IMR-90 (cell line): Measurements from ENCODE around the gene CERK. TPM values are rescaled to one million over a fixed set of nuclear protein-coding genes. Genes with fewer than 3 reads are reported as not detected.

ENCODE experiments used
- ATAC-seq: fragments of 200-7000 bp; cut with Tn5 transposase; 2 replicates; pipeline ENCODE4 v1.9.1; 2020; ENCODE audit warnings: low read depth, mild to moderate bottlenecking, moderate library complexity
- BruUV-seq: library from RNA; stranded (reverse); fragments of 400-500 nt; replicated peaks from 2 replicates; lab custom pipeline; 2021; lab: Mats Ljungman, UMichigan
- CTCF ChIA-PET: fragments of 300-600 bp; formaldehyde crosslinking; extraction: SDS; loops from one replicate; lab custom pipeline; 2021; ENCODE audit warnings: antibody characterized with exemption; lab: Yijun Ruan, JAX
- POLR2A ChIA-PET: fragments of 300-600 bp; sonication (Branson Sonifier 250); formaldehyde crosslinking; loops from one replicate; lab custom pipeline; 2022; ENCODE audit warnings: antibody characterized with exemption; ENCODE audit not compliant: unreplicated experiment; lab: Charles Lee
- DNase-seq: peaks from one replicate; pipeline ENCODE4 v3.0.0; 2013
- H2AFZ ChIP-seq: replicated peaks from 2 replicates; pipeline ENCODE3; 2013; ENCODE audit warnings: low read length, mild to moderate bottlenecking; ENCODE audit not compliant: poor library complexity
- H2AK5ac ChIP-seq: 2 replicates; pipeline ENCODE4 v1.6.1; 2013; ENCODE audit warnings: low read depth, low read length, inconsistent platforms
- H2AK9ac ChIP-seq: replicated peaks from 2 replicates; pipeline ENCODE3; 2013; ENCODE audit warnings: mild to moderate bottlenecking, low read depth, low read length, moderate library complexity; ENCODE audit not compliant: poor library complexity
- H2BK120ac ChIP-seq: 2 replicates; pipeline ENCODE4 v1.6.1; 2013; ENCODE audit warnings: low read depth, low read length, inconsistent platforms
- H2BK15ac ChIP-seq: 3 replicates; pipeline ENCODE4 v1.6.1; 2013; ENCODE audit warnings: low read depth, low read length, inconsistent platforms
- H2BK20ac ChIP-seq: 2 replicates; pipeline ENCODE4 v1.6.1; 2013; ENCODE audit warnings: low read depth, mild to moderate bottlenecking, inconsistent platforms, low read length, moderate library complexity
- H2BK5ac ChIP-seq: 2 replicates; pipeline ENCODE4 v1.6.1; 2013; ENCODE audit warnings: mild to moderate bottlenecking, low read depth, low read length, inconsistent platforms; ENCODE audit not compliant: poor library complexity, severe bottlenecking
- H3K14ac ChIP-seq: replicated peaks from 2 replicates; pipeline ENCODE4 v1.6.1; 2013; ENCODE audit warnings: low read depth, low read length, inconsistent platforms
- H3K18ac ChIP-seq: 2 replicates; pipeline ENCODE4 v1.6.1; 2013; ENCODE audit warnings: low read depth, low read length, control low read depth
- H3K23ac ChIP-seq: 2 replicates; pipeline ENCODE4 v1.6.1; 2013; ENCODE audit warnings: low read depth, low read length, inconsistent platforms
- H3K27ac ChIP-seq: 2 replicates; pipeline ENCODE4 v1.5.1; 2013; ENCODE audit warnings: mild to moderate bottlenecking, control low read depth, low read length; ENCODE audit not compliant: insufficient read depth
- H3K27me3 ChIP-seq: 2 replicates; pipeline ENCODE4 v1.6.1; 2013; ENCODE audit warnings: low read length; ENCODE audit not compliant: control insufficient read depth, insufficient read depth
- H3K36me3 ChIP-seq: 2 replicates; pipeline ENCODE4 v1.6.1; 2013; ENCODE audit warnings: low read length, mixed read lengths; ENCODE audit not compliant: control insufficient read depth, insufficient read depth
- H3K4ac ChIP-seq: 2 replicates; pipeline ENCODE4 v1.6.1; 2013; ENCODE audit warnings: low read depth, low read length, inconsistent platforms
- H3K4me1 ChIP-seq: 2 replicates; pipeline ENCODE4 v1.6.1; 2013; ENCODE audit warnings: low read length, mixed read lengths; ENCODE audit not compliant: control insufficient read depth, insufficient read depth
- H3K4me2 ChIP-seq: 2 replicates; pipeline ENCODE4 v1.6.1; 2013; ENCODE audit warnings: low read depth, mild to moderate bottlenecking, control low read depth, low read length, moderate library complexity
- H3K4me3 ChIP-seq: 2 replicates; pipeline ENCODE4 v1.5.1; 2013; ENCODE audit warnings: low read depth, mild to moderate bottlenecking, control low read depth, low read length, moderate library complexity; ENCODE audit not compliant: insufficient read depth
- H3K56ac ChIP-seq: 2 replicates; pipeline ENCODE4 v1.6.1; 2013; ENCODE audit warnings: low read length, inconsistent platforms; ENCODE audit not compliant: insufficient read depth; ENCODE audit errors: extremely low read depth
- H3K79me1 ChIP-seq, 2 experiments: 2 replicates each; pipeline ENCODE4 v1.6.1; 2013; ENCODE audit warnings: low read length in 2 of 2, inconsistent platforms in 1 of 2, low read depth in 1 of 2
- H3K9ac ChIP-seq: 2 replicates; pipeline ENCODE4 v1.6.1; 2013; ENCODE audit warnings: low read depth, low read length, control low read depth
- H3K9me1 ChIP-seq: 2 replicates; pipeline ENCODE4 v1.6.1; 2013; ENCODE audit warnings: low read length, inconsistent platforms; ENCODE audit not compliant: insufficient read depth
- H3K9me3 ChIP-seq: 2 replicates; pipeline ENCODE4 v1.6.1; 2013; ENCODE audit warnings: low read length; ENCODE audit not compliant: control insufficient read depth, insufficient read depth
- H4K20me1 ChIP-seq: 2 replicates; pipeline ENCODE4 v1.6.1; 2013; ENCODE audit warnings: low read length, inconsistent platforms; ENCODE audit not compliant: insufficient read depth
- H4K5ac ChIP-seq: 2 replicates; pipeline ENCODE4 v1.6.1; 2013; ENCODE audit warnings: mild to moderate bottlenecking, low read depth, low read length, control low read depth
- H4K8ac ChIP-seq, 2 experiments: 2 replicates each; pipeline ENCODE4 v1.6.1; 2013; ENCODE audit warnings: low read depth in 2 of 2, low read length in 2 of 2, control low read depth in 1 of 2, inconsistent platforms in 1 of 2
- H4K91ac ChIP-seq: 2 replicates; pipeline ENCODE4 v1.6.1; 2013; ENCODE audit warnings: low read depth, low read length, inconsistent platforms; ENCODE audit not compliant: insufficient read depth
- BHLHE40 ChIP-seq: fragments of 150-350 bp; IDR thresholded peaks from 2 replicates; pipeline ENCODE4 v1.6.1; 2016; ENCODE audit warnings: mild to moderate bottlenecking, low read depth, low read length
- CHD1 ChIP-seq: IDR thresholded peaks from 2 replicates; pipeline ENCODE4 v1.6.1; 2012; ENCODE audit warnings: low read depth, low read length, improper control_type of control experiment
- MAFK ChIP-seq: IDR thresholded peaks from 2 replicates; pipeline ENCODE4 v1.6.1; 2012; ENCODE audit warnings: low read depth, low read length, improper control_type of control experiment
- MAZ ChIP-seq: IDR thresholded peaks from 2 replicates; pipeline ENCODE4 v1.6.1; 2012; ENCODE audit warnings: low read depth, mild to moderate bottlenecking, low read length, improper control_type of control experiment, moderate library complexity, borderline replicate concordance
- MXI1 ChIP-seq: IDR thresholded peaks from 2 replicates; pipeline ENCODE4 v1.6.1; 2012; ENCODE audit warnings: low read depth, mild to moderate bottlenecking, low read length, moderate library complexity, borderline replicate concordance
- POLR2A ChIP-seq: IDR thresholded peaks from 2 replicates; pipeline ENCODE4 v1.6.1; 2012; ENCODE audit warnings: mild to moderate bottlenecking, low read depth, low read length
- RAD21 ChIP-seq: IDR thresholded peaks from 2 replicates; pipeline ENCODE4 v1.6.1; 2012; ENCODE audit warnings: low read length, improper control_type of control experiment
- RFX5 ChIP-seq: IDR thresholded peaks from 2 replicates; pipeline ENCODE4 v1.8.0; 2012; ENCODE audit warnings: low read depth, mild to moderate bottlenecking, low read length, moderate library complexity
- SMC3 ChIP-seq: fragments of 150-350 bp; IDR thresholded peaks from 2 replicates; pipeline ENCODE4 v1.6.1; 2016; ENCODE audit warnings: low read depth, mild to moderate bottlenecking, antibody characterized with exemption, low read length, moderate library complexity
- WGBS, 2 experiments: methylation state at CpG; one replicate each; pipeline versions ENCODE4 v1.1.5 to v1.1.7; 2013; ENCODE audit warnings: missing lambda C conversion rate in 2 of 2; ENCODE audit not compliant: insufficient read length in 1 of 2; ENCODE audit errors: extremely low coverage in 2 of 2; 5-methylcytosine and 5-hydroxymethylcytosine counted together
- dilution Hi-C: fragments of 300-500 bp; cut with HindIII; formaldehyde crosslinking; loops from one replicate; pipeline ENCODE4 v1.14.3; 2018; ENCODE audit warnings: low sequenced_read_pairs; ENCODE audit not compliant: unreplicated experiment
- in situ Hi-C: fragments of 300-500 bp; cut with MboI; formaldehyde crosslinking; loops from 3 replicates; pipeline ENCODE4 v1.14.3; 2019; ENCODE audit warnings: low sequenced_read_pairs, inconsistent platforms, mixed read lengths
- intact Hi-C: fragments of 100-400 bp; cut with micrococcal nuclease; formaldehyde crosslinking; loops from 2 replicates; pipeline ENCODE4 v1.10.0; 2022
- polyA plus RNA-seq, 3 experiments: library from polyadenylated mRNA; depleted of rRNA; stranded (reverse); fragments of >200 nt; gene quantifications; 2 replicates each; pipeline ENCODE4 v1.2.3, GENCODE V29; 2012; ENCODE audit warnings: low replicate concordance in 1 of 3
- total RNA-seq: library from RNA; depleted of rRNA; stranded (reverse); fragments of >200 nt; gene quantifications from 2 replicates; pipeline ENCODE4 v1.2.3, GENCODE V29; 2012
- TF ChIP-seq, protein P1 (sequence below): fragments of 150-350 bp; IDR thresholded peaks from 2 replicates; pipeline ENCODE4 v1.6.1; 2016; ENCODE audit warnings: low read depth, mild to moderate bottlenecking, low read length, moderate library complexity, borderline replicate concordance
- TF ChIP-seq, protein P2 (sequence below): conservative IDR thresholded peaks from 2 replicates; pipeline ENCODE4 v1.5.1; 2012; ENCODE audit warnings: mild to moderate bottlenecking, low read depth, low read length, improper control_type of control experiment

CERK gene
- total and polyA plus RNA-seq, 2 of the 4 experiments (the other 2 are of a cell fraction), result 25.3 to 38.7 TPM

DNA sequence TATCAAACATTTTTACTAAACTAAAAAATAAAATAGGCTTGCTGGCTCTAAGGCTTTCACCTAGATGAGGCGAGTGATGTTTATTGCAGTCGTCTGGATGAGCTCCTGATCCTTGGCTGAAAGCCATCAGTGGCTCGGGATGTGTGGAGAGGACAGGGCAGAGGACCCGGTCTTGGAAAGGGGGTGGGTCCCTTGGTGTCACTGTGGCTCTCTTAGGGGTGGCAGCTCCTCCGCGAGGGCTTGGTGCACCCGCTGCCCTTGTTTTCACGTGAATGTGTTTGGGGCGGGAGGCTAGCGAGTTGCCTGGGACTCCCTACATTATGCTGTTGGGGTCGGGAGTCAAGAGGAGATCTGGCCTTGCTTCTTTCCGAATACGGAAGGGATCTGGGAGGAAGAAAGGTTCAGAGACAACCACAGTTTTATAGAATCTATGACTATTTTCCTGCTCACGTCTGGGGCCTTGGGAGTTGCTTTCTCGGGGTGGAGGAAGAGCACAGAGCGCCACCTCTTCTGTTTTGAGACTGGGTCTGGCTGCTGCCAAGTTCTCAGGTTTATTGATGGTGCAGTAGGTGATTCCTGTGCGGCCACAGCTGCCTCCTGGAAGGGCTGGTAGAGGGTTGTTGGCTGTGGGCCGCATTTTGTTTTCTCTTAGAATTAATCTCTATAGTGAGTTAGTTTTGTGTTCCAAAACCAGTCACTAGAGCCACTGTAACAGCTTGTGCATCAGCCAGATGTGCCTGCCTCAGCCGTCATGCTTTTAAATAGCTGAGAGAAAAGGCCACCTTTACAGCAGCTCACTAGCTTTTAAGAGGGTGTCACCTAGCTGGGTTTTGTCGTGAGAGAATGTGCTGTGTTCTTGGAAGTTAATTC is 37.2 kb upstream of the CERK start (continued):
- TF ChIP-seq MAZ, result no peak
- no peak for TF ChIP-seq MAFK

DNA sequence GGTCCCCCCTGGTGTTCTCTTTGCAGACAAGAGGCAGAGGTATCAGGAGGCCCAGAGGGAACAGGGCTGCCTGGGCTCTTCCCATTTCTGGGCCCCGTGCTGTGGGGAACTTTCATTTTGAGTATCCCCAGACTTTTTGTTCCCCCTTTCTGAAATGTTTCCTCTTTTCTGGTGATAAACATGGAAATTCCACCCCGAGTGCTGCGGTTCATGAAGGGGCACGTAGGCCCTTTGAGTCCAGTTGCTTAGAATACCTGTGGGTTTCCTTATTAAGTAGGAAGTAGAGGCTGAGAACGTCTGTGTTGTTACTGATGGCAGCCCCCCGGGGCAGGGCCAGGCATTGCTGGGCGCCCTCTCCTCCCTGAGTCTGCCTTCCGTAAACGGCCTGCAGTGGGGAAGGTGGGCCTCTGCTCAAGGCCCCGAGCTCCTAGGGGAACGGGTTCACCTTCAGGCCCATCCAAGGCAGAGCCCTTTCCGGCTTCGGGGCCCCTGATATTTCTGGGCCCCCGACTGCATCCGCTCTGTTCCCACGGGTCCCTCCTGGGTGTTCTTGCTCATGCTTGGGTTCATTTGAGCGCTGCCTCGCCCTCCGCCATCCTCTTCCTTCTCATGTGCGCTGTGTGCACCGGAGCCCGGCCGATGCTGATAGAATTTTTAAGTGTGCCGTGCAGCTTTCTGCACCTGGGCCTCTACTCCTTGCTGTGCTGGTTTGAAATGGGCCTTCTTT is 36.4 kb upstream of the CERK start:
- Histone ChIP-seq H3K79me1 (peaks cover 32 to 79% of the 10 kb centered on the region in 2 experiments), H2AFZ (peak overlapping the region; percentile 74), H3K36me3 (no peaks in the 10 kb centered on the region; the same call in 1 of the 2 replicates), H4K91ac (0 out of 2 replicates have a peak overlapping the region, but pooled peaks have one; percentile 1), H3K4me3 (no peak overlapping the region), H2BK20ac (no peak overlapping the region), H3K9ac (no peak overlapping the region), H3K23ac (no peak overlapping the region), H2BK5ac (peak overlapping the region; percentile 63), H4K20me1 (peaks cover 52% of the 10 kb centered on the region), H3K9me3 (no peaks in the 10 kb centered on the region), H3K27ac (peak overlapping the region; percentile 53), H3K27me3 (no peaks in the 10 kb centered on the region), H4K5ac (no peak overlapping the region), H2AK5ac (no peak overlapping the region), H3K56ac (no peak overlapping the region), H3K18ac (no peak overlapping the region), H3K4ac (peak overlapping the region; percentile 33; the same call in 1 of the 2 replicates), H3K4me2 (peak overlapping the region; percentile 36; the same call in 1 of the 2 replicates), H2BK15ac (no peak overlapping the region), H4K8ac (peak overlapping the region in 1 of 2 experiments; percentile 45; a peak in 1 of 4 replicates), H2AK9ac (no peak overlapping the region), H3K9me1 (peaks cover 30% of the 10 kb centered on the region), H2BK120ac (no peak overlapping the region), H3K14ac (no peak overlapping the region), H3K4me1 (peaks cover 14% of the 10 kb centered on the region)
- ChIA-PET CTCF (interaction anchor here (0.9 to 1.6 kb wide), 2 partner anchors 16 to 29 kb away, joined by 3 to 4 read pairs; no protein-coding TSS in a partner anchor), POLR2A (interaction anchor here (0.9 kb wide), 1 partner anchor 12 kb away, joined by 3 read pairs; the partner anchor contains the start of gene TBC1D22A)
- 88% methylated on average over 9 of the region's 24 CpGs; no CpG with 5 or more reads in 1 of the 2 experiments for WGBS, 2 experiments
- DNase-seq, result no peak
- intact Hi-C loops (no loop called here), in situ Hi-C loops (no loop called here), dilution Hi-C loops (no loop called here)
- no peak for ATAC-seq
- BruUV-seq, result no TSS peak
- TF ChIP-seq, protein P1, sequence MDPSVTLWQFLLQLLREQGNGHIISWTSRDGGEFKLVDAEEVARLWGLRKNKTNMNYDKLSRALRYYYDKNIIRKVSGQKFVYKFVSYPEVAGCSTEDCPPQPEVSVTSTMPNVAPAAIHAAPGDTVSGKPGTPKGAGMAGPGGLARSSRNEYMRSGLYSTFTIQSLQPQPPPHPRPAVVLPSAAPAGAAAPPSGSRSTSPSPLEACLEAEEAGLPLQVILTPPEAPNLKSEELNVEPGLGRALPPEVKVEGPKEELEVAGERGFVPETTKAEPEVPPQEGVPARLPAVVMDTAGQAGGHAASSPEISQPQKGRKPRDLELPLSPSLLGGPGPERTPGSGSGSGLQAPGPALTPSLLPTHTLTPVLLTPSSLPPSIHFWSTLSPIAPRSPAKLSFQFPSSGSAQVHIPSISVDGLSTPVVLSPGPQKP, result no peak
- TF ChIP-seq BHLHE40, result no peak
- TF ChIP-seq RAD21, result no peak
- TF ChIP-seq SMC3, result no peak
- TF ChIP-seq, protein P2, sequence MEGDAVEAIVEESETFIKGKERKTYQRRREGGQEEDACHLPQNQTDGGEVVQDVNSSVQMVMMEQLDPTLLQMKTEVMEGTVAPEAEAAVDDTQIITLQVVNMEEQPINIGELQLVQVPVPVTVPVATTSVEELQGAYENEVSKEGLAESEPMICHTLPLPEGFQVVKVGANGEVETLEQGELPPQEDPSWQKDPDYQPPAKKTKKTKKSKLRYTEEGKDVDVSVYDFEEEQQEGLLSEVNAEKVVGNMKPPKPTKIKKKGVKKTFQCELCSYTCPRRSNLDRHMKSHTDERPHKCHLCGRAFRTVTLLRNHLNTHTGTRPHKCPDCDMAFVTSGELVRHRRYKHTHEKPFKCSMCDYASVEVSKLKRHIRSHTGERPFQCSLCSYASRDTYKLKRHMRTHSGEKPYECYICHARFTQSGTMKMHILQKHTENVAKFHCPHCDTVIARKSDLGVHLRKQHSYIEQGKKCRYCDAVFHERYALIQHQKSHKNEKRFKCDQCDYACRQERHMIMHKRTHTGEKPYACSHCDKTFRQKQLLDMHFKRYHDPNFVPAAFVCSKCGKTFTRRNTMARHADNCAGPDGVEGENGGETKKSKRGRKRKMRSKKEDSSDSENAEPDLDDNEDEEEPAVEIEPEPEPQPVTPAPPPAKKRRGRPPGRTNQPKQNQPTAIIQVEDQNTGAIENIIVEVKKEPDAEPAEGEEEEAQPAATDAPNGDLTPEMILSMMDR, result no peak
- TF ChIP-seq MXI1, result no peak
- no peak for TF ChIP-seq MAZ
- no peak for TF ChIP-seq CHD1
- TF ChIP-seq POLR2A, result no peak
- TF ChIP-seq RFX5, result no peak
